ENCODE measurements around the gene MTHFR.

The MTHFR gene

GRCh38 chr1:11805422-11806306 is at the start of gene MTHFR, which contains the start of gene CLCN6:
Gene MTHFR (minus strand): TSS chr1:11805964. CDS start chr1:11803116, 2,848 bp downstream.
Gene CLCN6 (plus strand): TSS chr1:11806191. CDS start chr1:11806263, 72 bp downstream.
- peak; percentile 99 for DNase-seq
- ATAC-seq: peak; percentile 92

- ATAC-seq: no peak
Measured at GRCh38 chr1:11855430-11855829, 49.7 kb upstream of the MTHFR start.

DNA sequence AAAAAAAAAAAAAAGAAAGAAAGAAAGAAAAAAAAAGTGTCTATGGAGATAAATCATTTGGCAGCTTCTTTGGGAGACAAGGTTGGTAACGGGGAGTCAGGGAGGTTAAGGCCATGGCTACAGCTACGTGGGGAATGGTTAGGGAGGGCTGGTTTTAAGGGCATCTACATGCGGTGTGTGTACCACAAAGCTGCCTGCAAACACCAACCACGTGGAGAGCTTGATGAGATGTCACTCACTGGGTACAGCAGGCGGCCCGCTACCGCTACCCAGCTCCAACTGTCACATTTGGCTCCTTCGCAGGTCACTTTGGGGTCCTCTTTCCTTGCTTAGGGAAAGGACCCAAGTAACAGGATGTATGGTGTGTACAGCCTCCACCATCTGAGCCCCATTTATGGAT is 48.8 kb upstream of the MTHFR start:
- DNase-seq: no peak
- ATAC-seq: no peak

More at GRCh38 chr1:11855430-11855829, 49.7 kb upstream of the MTHFR start:
- DNase-seq: no peak

- no peak for ATAC-seq
- DNase-seq: no peak
Measured at GRCh38 chr1:11851180-11851579, 45.4 kb upstream of the MTHFR start.

- DNase-seq (no peak), ATAC-seq (no peak)
Measured at GRCh38 chr1:11850156-11850555, 44.4 kb upstream of the MTHFR start.

- ATAC-seq: no peak
- no peak for DNase-seq
Measured at GRCh38 chr1:11848373-11848700, 42.6 kb upstream of the MTHFR start.

- no peak for DNase-seq
- no peak for ATAC-seq
Measured at GRCh38 chr1:11847667-11848372, 42.1 kb upstream of the MTHFR start, which contains the start of gene NPPA. Gene NPPA (minus strand): TSS chr1:11847783. CDS start chr1:11847684, 99 bp downstream.

DNA sequence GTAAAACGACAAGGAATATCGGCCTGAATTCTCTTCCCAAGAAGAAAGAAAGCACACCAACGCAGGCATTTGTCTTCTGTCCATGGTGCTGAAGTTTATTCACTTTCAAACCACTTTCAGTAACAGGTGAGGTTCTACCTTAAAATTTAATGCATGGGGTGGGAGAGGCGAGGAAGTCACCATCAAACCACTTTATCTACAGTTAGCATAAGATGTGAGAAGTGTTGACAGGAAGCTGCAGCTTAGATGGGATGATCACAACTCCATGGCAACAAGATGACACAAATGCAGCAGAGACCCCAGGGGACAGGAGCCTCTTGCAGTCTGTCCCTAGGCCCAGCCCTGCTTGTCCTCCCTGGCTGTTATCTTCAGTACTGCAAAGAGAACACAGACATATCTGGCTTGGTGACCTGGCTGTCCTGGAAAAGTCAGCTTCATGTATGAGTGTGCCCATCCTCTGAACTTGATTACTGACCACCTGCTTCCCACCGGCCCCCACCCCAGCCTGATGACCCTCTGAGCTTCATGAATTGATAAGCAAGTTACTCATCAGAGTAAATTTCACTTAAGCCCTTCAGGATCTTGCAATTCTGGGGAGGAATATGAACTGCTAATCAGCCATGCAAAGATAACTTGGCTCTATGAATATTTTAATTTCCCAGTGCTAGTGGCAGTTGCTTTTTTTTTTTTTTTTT is 40.0 kb upstream of the MTHFR start:
- ATAC-seq: no peak

GRCh38 chr1:11842154-11843041 is 36.6 kb upstream of the MTHFR start:
- DNase-seq (no peak), ATAC-seq (no peak)

More for the DNA sequence above, 40.0 kb upstream of the MTHFR start:
- DNase-seq: no peak

DNA sequence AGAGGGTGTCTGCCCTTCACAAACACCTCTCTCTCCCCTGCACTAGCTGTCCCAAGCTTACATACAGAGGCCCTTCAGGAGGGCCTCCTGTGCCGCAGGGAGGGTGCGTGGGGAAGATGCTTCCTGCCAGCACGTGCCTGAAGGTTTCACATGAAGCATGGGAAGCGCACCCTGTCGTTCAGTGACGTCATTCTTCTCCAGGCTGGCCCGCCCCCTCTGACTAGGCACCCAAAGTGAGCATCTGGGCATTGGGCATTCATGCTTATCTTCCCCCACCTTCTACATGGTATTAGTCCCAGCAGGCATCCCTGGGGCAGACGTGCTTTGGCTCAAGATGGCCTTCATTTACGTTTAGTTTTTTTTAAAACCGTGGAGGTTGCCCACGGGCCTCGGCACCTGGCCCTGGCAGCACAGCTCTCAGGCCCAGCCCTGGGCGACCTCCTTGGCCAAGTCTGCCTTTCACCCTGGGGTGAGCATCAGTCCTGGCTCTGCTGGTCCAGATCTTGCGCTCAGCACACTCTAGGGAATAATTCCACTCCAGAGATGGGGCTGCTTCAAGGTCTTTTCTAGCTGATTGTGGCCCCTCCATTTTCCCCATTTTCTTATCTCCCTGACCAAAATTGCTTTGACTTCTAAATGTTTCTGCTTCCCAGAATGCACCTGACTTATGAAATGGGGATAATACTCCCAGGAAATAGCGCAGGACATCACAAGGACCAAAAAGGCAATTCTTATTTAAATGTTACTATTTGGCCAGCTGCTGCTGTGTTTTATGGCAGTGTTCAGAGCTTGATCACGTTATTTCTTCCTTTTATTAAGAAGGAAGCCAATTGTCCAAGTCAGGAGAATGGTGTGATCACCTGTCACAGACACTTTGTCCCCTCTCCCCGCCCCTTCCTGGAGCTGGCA is 35.7 kb upstream of the MTHFR start:
- ATAC-seq (no peak), DNase-seq (no peak)

GRCh38 chr1:11839727-11840705 is 34.3 kb upstream of the MTHFR start:
- ATAC-seq (no peak), DNase-seq (no peak)

GRCh38 chr1:11838349-11839272 is 32.8 kb upstream of the MTHFR start:
- ATAC-seq (peak; percentile 73), DNase-seq (peak; percentile 79)

- DNase-seq: no peak
- ATAC-seq: no peak
Measured at GRCh38 chr1:11837767-11838348, 32.1 kb upstream of the MTHFR start.

DNA sequence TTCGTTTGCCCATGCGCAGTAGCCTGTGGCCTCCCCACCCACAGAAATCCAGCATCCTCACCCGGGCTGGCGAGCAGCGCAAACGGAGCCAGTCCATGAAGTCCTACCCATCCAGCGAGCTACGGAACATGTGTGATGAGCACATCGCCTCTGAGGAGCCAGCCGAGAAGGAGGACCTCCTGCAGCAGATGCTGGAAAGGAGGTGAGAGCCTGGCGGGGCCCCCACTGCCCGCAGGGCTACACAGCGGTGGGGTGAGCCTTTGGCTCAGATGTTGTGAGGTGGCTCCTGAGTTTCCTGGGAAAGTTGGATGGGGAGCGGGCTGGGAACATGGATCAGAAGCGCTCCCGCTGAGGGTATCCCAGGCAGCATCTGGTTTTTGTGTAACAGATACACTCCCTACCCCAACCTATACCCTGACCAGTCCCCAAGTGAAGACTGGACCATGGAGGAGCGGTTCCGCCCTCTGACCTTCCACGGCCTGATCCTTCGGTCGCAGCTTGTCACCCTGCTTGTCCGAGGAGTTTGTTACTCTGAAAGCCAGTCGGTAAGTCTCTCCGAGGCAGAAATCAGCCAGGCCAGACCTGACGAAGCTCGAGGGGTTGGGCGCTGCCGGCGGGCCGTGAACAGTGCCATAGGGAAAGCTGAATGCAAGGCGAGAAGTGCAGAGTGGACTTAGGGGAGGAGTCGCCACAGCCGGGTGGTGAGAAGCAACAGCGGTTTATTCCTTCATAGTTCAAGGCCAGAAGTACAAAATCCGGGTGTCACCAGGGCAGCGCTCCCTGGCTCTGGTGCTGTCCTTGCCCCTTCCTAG is 31.4 kb upstream of the MTHFR start:
- ATAC-seq (no peak), DNase-seq (no peak)

DNA sequence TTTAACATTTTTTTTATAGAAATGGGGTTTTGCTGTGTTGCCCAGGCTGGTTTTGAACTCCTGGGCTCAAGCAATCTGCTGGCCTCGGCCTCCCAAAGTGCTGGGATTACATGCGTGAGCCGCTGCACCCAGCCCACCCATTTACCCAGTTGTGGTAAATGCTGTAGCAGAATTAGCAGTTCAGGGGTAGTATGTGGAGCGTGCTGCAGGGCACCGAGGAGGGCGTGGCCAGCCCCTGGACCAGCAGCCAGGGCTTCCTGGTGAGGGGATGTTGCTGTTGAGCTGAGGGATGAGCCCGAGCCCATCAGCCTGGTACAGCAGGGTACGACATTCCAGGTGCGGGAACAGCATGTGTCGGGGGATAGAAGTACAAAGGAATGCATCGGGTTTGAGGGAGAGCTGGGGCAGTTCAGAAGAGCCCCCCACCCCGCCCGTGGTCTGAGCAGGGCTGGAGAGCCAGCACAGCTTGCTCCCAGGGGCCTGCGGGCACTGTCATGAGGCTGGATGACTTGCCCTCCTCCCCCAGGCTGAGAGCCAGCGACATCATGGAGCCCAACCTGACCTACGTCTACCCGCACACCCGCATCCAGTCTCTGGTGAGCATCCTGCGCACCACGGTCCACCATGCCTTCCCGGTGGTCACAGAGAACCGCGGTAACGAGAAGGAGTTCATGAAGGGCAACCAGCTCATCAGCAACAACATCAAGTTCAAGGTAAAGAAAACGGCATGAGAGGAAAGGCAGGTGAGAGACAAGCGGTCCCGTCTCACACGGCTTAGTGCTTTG is 29.9 kb upstream of the MTHFR start:
- DNase-seq (no peak), ATAC-seq (no peak)

DNA sequence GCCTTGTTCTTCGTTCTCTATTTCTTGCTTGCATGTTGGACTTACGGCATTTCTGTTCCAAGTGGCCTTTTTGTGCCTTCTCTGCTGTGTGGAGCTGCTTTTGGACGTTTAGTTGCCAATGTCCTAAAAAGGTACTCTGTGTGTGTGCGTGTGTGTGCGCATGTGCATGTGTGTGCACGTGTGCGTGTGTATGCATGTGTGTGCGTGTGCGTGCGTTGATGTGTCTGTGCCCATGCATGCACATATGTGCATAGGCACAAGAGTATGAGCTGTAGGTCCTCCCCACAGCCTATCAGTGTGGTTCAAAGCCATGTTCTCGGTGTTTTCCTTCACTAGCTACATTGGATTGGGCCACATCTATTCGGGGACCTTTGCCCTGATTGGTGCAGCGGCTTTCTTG is 28.1 kb upstream of the MTHFR start:
- no peak for ATAC-seq
- no peak for DNase-seq
